Lung (tissue), 12 donors: ENCODE data around the gene SH3BGRL2. TPM values are rescaled to one million over a fixed set of nuclear protein-coding genes. Genes with fewer than 3 reads are reported as not detected.

ENCODE experiments used
- ATAC-seq: fragments of 200-7000 bp; cut with Tn5 transposase; one replicate; pipeline ENCODE4 v1.9.1; 2020; ENCODE audit warnings: moderate number of reproducible peaks; ENCODE audit not compliant: insufficient read depth, low FRiP score
- DNase-seq, 3 donors: peaks; one replicate each; pipeline ENCODE4 v3.0.0-alpha.2; 2013 to 2017
- H3K27ac ChIP-seq, 2 donors: one replicate each; pipeline ENCODE4 v1.5.1; 2013; ENCODE audit warnings: mild to moderate bottlenecking in 2 of 2, moderate library complexity in 2 of 2, control low read depth in 1 of 2, inconsistent platforms in 1 of 2, low read depth in 1 of 2, low read length in 1 of 2
- H3K27me3 ChIP-seq, 3 donors: one replicate each; pipeline ENCODE4 v1.5.1; 2013; ENCODE audit warnings: low read length in 2 of 3; ENCODE audit not compliant: control insufficient read depth in 3 of 3, insufficient read depth in 3 of 3
- H3K36me3 ChIP-seq, 4 donors: one replicate each; pipeline ENCODE4 v1.5.1; 2013; ENCODE audit warnings: low read length in 4 of 4, mild to moderate bottlenecking in 1 of 4, moderate library complexity in 1 of 4; ENCODE audit not compliant: control insufficient read depth in 4 of 4, insufficient read depth in 4 of 4
- H3K4me1 ChIP-seq, 5 donors: one replicate each; pipeline ENCODE4 v1.5.1; 2013; ENCODE audit warnings: low read length in 5 of 5, mild to moderate bottlenecking in 2 of 5, moderate library complexity in 1 of 5; ENCODE audit not compliant: control insufficient read depth in 5 of 5, insufficient read depth in 5 of 5
- H3K4me3 ChIP-seq: one replicate; pipeline ENCODE4 v1.5.1; 2013; ENCODE audit warnings: mild to moderate bottlenecking, control low read depth, moderate library complexity
- H3K9ac ChIP-seq, 2 donors: one replicate each; pipeline ENCODE4 v1.5.1; 2013; ENCODE audit warnings: low read length in 2 of 2, control low read depth in 1 of 2; ENCODE audit not compliant: insufficient read depth in 1 of 2
- H3K9me3 ChIP-seq, 4 donors: one replicate each; pipeline ENCODE4 v1.5.1; 2013; ENCODE audit warnings: low read length in 3 of 4, mild to moderate bottlenecking in 1 of 4, moderate library complexity in 1 of 4; ENCODE audit not compliant: control insufficient read depth in 4 of 4, insufficient read depth in 3 of 4
- WGBS, 2 donors: extraction: QIAGEN DNeasy Blood & Tissue Kit; methylation state at CpG; one replicate each; pipeline ENCODE4 v1.1.7; 2013; 5-methylcytosine and 5-hydroxymethylcytosine counted together
- polyA plus RNA-seq, 2 donors: library from polyadenylated mRNA; stranded (reverse); fragments of 200-250 nt; gene quantifications; one replicate each; pipeline ENCODE4 v1.2.1, GENCODE V29; 2013
- total RNA-seq, 2 donors: library from RNA; depleted of rRNA in 1 of 2; stranded (reverse); fragments of >200 nt in 1 of 2; gene quantifications; one replicate each; pipeline ENCODE4 v1.2.1, GENCODE V29; 2014 to 2021
- TF ChIP-seq, protein P1 (sequence below): IDR thresholded peaks from 2 replicates; pipeline ENCODE4 v1.5.1; 2012; ENCODE audit warnings: mild to moderate bottlenecking; ENCODE audit errors: control extremely low read depth, extremely low read depth
- donor health status: control.
- donor health status: control.
- donor health status: Bipolar disorder and iron deficiency.
- donor health status: healthy.
- donor health status: DM: yes; HTN: yes; CAD: no.

SH3BGRL2 gene
- total and polyA plus RNA-seq, 4 donors: 7.4 to 38.5 (median 14.0) TPM

DNA sequence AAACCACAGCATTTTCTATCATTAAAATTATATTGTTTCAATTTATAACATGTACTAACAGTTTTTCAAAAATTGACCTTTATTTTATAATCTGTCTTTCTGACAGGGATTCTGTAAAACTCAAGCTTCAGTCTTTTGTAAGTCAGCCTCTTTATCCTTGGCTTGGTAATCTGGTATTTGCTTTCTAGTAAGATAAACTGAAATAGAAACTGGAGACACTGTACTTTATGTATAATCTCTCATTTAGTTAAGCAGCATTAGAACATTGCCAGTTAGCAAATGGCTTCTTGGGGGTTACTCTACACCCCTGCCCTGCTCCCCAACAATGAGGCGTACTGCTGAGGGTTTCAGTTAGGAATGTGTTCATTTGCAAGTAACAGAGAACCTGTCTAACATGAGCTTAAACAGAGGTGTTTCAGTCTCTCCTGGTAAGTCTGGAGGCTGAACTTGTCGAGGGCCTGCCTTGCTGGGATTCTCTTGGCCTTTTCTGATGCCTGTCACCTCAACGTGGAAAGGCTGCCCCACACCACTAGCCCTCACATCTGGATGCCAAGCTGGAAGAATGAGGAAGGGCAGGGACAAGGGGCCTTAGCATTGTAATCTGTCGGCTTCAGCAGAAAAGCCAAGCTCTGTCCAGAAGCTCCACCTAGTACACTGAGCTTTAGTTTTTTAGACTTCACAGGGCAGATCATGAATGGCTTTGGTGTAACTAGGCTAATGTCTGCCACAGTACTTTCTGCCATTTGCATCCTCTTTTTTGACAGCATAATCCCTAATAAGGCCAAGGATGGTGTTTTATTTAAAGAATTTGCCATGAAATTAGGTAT is 34.8 kb downstream of the SH3BGRL2 start:
- Histone ChIP-seq H3K27me3 (no peaks in the 10 kb centered on the region), H3K27ac (peak overlapping the region in 1 of 2 donors; percentile 53), H3K36me3 (no peaks in the 10 kb centered on the region), H3K9me3 (no peaks in the 10 kb centered on the region), H3K4me3 (no peak overlapping the region), H3K9ac (no peak overlapping the region), H3K4me1 (peaks cover 7 to 21% (median 14%) of the 10 kb centered on the region in 5 donors)
- no peak for ATAC-seq
- TF ChIP-seq, protein P1, sequence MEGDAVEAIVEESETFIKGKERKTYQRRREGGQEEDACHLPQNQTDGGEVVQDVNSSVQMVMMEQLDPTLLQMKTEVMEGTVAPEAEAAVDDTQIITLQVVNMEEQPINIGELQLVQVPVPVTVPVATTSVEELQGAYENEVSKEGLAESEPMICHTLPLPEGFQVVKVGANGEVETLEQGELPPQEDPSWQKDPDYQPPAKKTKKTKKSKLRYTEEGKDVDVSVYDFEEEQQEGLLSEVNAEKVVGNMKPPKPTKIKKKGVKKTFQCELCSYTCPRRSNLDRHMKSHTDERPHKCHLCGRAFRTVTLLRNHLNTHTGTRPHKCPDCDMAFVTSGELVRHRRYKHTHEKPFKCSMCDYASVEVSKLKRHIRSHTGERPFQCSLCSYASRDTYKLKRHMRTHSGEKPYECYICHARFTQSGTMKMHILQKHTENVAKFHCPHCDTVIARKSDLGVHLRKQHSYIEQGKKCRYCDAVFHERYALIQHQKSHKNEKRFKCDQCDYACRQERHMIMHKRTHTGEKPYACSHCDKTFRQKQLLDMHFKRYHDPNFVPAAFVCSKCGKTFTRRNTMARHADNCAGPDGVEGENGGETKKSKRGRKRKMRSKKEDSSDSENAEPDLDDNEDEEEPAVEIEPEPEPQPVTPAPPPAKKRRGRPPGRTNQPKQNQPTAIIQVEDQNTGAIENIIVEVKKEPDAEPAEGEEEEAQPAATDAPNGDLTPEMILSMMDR: no peak
- WGBS, 2 donors: 60 to 81% methylated on average over 4 of the region's 4 CpGs
- no peak for DNase-seq

DNA sequence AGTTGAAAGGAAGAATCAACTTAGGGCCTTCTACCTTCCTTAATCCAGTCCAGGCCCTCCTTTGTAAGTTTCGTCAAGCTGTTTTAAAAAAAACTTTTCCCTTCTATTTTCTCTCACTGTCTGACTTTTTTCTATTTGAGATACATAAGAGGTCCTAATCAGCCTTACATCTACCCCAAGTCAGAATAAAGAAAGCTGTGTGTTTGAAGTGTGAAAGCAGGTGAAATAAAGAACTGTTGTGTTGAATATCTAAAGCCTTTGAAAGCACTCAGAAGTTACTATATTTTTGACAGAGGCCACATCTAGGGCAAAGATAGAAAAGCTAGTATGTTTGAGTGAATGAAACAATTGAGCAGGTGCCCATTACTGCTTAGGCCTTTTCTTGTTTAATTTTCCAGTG is 35.5 kb downstream of the SH3BGRL2 start:
- TF ChIP-seq, protein P1: no peak
- WGBS, 2 donors: 83 to 89% methylated on average over 1 of the region's 1 CpG
- Histone ChIP-seq H3K9ac (no peak overlapping the region), H3K27me3 (no peaks in the 10 kb centered on the region), H3K36me3 (no peaks in the 10 kb centered on the region), H3K4me3 (no peak overlapping the region), H3K4me1 (peaks cover 8 to 27% (median 19%) of the 10 kb centered on the region in 5 donors), H3K27ac (no peak overlapping the region), H3K9me3 (no peaks in the 10 kb centered on the region)
- no peak for ATAC-seq
- peak in 1 of 3 donors; percentile 55 for DNase-seq

DNA sequence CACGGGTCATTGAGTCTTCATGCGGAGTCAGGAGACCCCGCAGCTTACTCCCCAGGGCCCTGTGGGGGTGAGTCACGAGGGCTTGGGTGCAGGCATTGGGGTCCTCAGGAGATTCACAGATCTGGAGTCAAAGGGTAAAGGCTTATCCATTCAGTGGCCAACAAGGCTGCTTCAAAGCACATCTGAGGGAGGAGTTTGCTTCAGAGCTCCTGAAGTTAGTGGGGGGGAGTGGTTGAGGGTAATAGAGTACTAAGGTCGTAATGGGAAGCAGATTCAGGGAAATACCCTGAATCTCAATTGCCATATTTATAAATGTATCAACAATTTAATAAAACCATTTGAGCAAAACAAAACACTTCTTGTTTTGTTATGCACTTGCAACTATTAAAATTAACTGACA is 37.3 kb downstream of the SH3BGRL2 start:
- ATAC-seq (no peak), DNase-seq (no peak)
- Histone ChIP-seq H3K36me3 (no peaks in the 10 kb centered on the region), H3K9ac (no peak overlapping the region), H3K27me3 (no peaks in the 10 kb centered on the region), H3K9me3 (no peaks in the 10 kb centered on the region), H3K4me3 (no peak overlapping the region), H3K27ac (no peak overlapping the region), H3K4me1 (peaks cover 8 to 31% (median 21%) of the 10 kb centered on the region in 5 donors)
- TF ChIP-seq, protein P1: no peak
- WGBS, 2 donors: 88 to 89% methylated on average over 5 of the region's 5 CpGs
